RCC 7860 (cell line): ENCODE data around the gene RAB11FIP2.

ENCODE experiments used
- DNase-seq: peaks from one replicate; pipeline ENCODE4 v3.0.0-alpha.2; 2015; ENCODE audit warnings: low spot score
- FAIRE-seq: peaks from 2 replicates; lab custom pipeline; 2012; peaks lifted over from hg19 to GRCh38; lab: Jason Lieb, UNC

RAB11FIP2 gene

GRCh38 chr10:117988814-117989213, 57.9 kb downstream of the RAB11FIP2 start:
- FAIRE-seq (no peak), DNase-seq (no peak)

- FAIRE-seq = peak; percentile 52
- no peak for DNase-seq
Observed at GRCh38 chr10:117987244-117987909, 59.4 kb downstream of the RAB11FIP2 start.

- DNase-seq = no peak
- no peak for FAIRE-seq
Observed at GRCh38 chr10:117983961-117984360, 62.8 kb downstream of the RAB11FIP2 start.

- FAIRE-seq (no peak), DNase-seq (no peak)
Observed at GRCh38 chr10:117980755-117981702, 65.7 kb downstream of the RAB11FIP2 start.

- FAIRE-seq (peak; percentile 83), DNase-seq (peak; percentile 86)
Observed at GRCh38 chr10:117980216-117980615, 66.5 kb downstream of the RAB11FIP2 start.

GRCh38 chr10:117972168-117972837, 74.4 kb downstream of the RAB11FIP2 start:
- no peak for FAIRE-seq

GRCh38 chr10:117970962-117971361, 75.8 kb downstream of the RAB11FIP2 start:
- FAIRE-seq = no peak

More at GRCh38 chr10:117972168-117972837, 74.4 kb downstream of the RAB11FIP2 start:
- no peak for DNase-seq

GRCh38 chr10:117969592-117969991, 77.1 kb downstream of the RAB11FIP2 start:
- no peak for FAIRE-seq
- DNase-seq = no peak

More at GRCh38 chr10:117970962-117971361, 75.8 kb downstream of the RAB11FIP2 start:
- no peak for DNase-seq

GRCh38 chr10:117968354-117969182, 78.2 kb downstream of the RAB11FIP2 start:
- FAIRE-seq (no peak), DNase-seq (no peak)

GRCh38 chr10:117967149-117967650, 79.5 kb downstream of the RAB11FIP2 start:
- FAIRE-seq (no peak), DNase-seq (no peak)

- no peak for DNase-seq
- no peak for FAIRE-seq
Observed at GRCh38 chr10:117965984-117966383, 80.8 kb downstream of the RAB11FIP2 start.

GRCh38 chr10:117964536-117964935, 82.2 kb downstream of the RAB11FIP2 start:
- DNase-seq = no peak
- no peak for FAIRE-seq

- DNase-seq (no peak), FAIRE-seq (no peak)
Observed at GRCh38 chr10:117960345-117960935, 86.3 kb downstream of the RAB11FIP2 start.

- DNase-seq (no peak), FAIRE-seq (no peak)
Observed at GRCh38 chr10:117956972-117957371, 89.8 kb downstream of the RAB11FIP2 start.

- no peak for DNase-seq
- no peak for FAIRE-seq
Observed at GRCh38 chr10:117955176-117955575, 91.6 kb downstream of the RAB11FIP2 start.
